ENCODE measurements around the gene UST. TPM values are rescaled to one million over a fixed set of nuclear protein-coding genes. Genes with fewer than 3 reads are reported as not detected.

UST gene
- total RNA-seq, 2 donors from 2014 or later, result 15.3 to 16.3 TPM

DNA sequence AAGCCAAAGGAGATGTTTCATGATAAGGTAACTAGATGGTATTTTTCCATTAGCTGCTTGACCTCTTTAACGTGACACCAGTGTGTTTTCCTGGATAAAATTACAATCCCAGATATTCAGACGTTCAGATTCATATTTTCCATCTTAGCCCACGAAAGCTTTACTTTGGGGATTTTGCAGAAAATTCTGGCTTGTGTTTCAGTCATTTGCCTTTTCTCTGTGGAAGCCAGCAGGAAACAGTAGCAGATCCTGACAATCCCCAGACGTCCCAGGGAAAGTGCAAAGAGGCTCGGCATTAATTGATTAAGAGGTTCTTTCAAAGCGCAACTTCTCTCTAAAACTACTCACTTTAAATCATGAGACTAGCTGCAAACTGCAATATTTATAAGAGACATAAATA lies 243.6 kb downstream of the UST start:
- no peaks in the 10 kb centered on the region for H3K27me3 ChIP-seq (ENCODE audit: control insufficient read depth, insufficient read depth, low read length, poor library complexity, severe bottlenecking)
- TF ChIP-seq, protein P1, sequence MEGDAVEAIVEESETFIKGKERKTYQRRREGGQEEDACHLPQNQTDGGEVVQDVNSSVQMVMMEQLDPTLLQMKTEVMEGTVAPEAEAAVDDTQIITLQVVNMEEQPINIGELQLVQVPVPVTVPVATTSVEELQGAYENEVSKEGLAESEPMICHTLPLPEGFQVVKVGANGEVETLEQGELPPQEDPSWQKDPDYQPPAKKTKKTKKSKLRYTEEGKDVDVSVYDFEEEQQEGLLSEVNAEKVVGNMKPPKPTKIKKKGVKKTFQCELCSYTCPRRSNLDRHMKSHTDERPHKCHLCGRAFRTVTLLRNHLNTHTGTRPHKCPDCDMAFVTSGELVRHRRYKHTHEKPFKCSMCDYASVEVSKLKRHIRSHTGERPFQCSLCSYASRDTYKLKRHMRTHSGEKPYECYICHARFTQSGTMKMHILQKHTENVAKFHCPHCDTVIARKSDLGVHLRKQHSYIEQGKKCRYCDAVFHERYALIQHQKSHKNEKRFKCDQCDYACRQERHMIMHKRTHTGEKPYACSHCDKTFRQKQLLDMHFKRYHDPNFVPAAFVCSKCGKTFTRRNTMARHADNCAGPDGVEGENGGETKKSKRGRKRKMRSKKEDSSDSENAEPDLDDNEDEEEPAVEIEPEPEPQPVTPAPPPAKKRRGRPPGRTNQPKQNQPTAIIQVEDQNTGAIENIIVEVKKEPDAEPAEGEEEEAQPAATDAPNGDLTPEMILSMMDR (conservative IDR thresholded peaks at IDR 0.05), result no peak
- H3K4me3 ChIP-seq (ENCODE audit: low read length), result no peak overlapping the region
- no peaks in the 10 kb centered on the region for H3K27me3 Mint-ChIP-seq (ENCODE audit: insufficient read depth)
- H3K4me1 Mint-ChIP-seq, result peaks cover 22% of the 10 kb centered on the region
- H3K9me3 Mint-ChIP-seq, result peaks cover 3% of the 10 kb centered on the region
- peaks cover 31% of the 10 kb centered on the region for H3K36me3 Mint-ChIP-seq (ENCODE audit: low read depth)
- H3K4me1 ChIP-seq (ENCODE audit: control insufficient read depth, insufficient read depth, low read length), result no peaks in the 10 kb centered on the region
- H3K9me3 ChIP-seq (ENCODE audit: control insufficient read depth, low read length), result peaks cover 13% of the 10 kb centered on the region
- peak overlapping the region; percentile 19 for H3K27ac Mint-ChIP-seq
- no peak overlapping the region for H3K4me3 Mint-ChIP-seq
- H3K9ac ChIP-seq (ENCODE audit: extremely low read depth, low read length, poor library complexity, severe bottlenecking), result no peak overlapping the region
- no peak for DNase-seq
- no peak overlapping the region for H3K27ac ChIP-seq (ENCODE audit: low read depth, low read length)
- H3K36me3 ChIP-seq (ENCODE audit: control insufficient read depth, insufficient read depth, low read length), result no peaks in the 10 kb centered on the region
- 79 to 89% methylated on average over 3 to 6 of the region's 6 CpGs for WGBS, 2 experiments (ENCODE audit: insufficient coverage in 1 of 2, insufficient read length in 1 of 2)

DNA sequence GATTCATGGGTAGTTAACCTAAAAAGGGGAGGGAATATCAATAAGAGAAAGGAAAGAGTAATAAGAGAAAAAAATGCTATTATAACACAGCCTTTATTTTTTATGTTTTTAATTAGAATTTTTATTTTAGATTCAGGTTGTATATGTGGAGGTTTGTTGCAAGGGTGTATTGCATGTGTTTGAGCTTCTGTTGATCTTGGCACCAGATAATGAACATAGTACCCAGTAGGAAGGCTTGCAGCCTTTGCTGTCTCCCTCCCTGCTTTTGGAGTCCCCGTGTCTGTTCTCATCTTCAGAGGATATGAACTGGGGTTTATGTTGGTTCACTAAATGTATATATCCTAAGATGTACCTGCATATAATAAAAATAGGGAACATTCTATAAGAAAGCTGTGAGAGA lies 250.0 kb downstream of the UST start:
- Histone ChIP-seq H3K4me1 (ENCODE audit: control insufficient read depth, insufficient read depth, low read length) (no peaks in the 10 kb centered on the region), H3K36me3 (ENCODE audit: control insufficient read depth, insufficient read depth, low read length) (no peaks in the 10 kb centered on the region), H3K27ac (ENCODE audit: low read depth, low read length) (no peak overlapping the region), H3K9ac (ENCODE audit: extremely low read depth, low read length, poor library complexity, severe bottlenecking) (no peak overlapping the region), H3K4me3 (ENCODE audit: low read length) (no peak overlapping the region), H3K27me3 (ENCODE audit: control insufficient read depth, insufficient read depth, low read length, poor library complexity, severe bottlenecking) (no peaks in the 10 kb centered on the region), H3K9me3 (ENCODE audit: control insufficient read depth, low read length) (peaks cover 20% of the 10 kb centered on the region)
- H3K4me1 Mint-ChIP-seq, result no peaks in the 10 kb centered on the region
- no peak overlapping the region for H3K27ac Mint-ChIP-seq
- peaks cover 18% of the 10 kb centered on the region for H3K9me3 Mint-ChIP-seq
- peaks cover 43% of the 10 kb centered on the region for H3K36me3 Mint-ChIP-seq (ENCODE audit: low read depth)
- DNase-seq, result no peak
- no peaks in the 10 kb centered on the region for H3K27me3 Mint-ChIP-seq (ENCODE audit: insufficient read depth)
- TF ChIP-seq, protein P1 (conservative IDR thresholded peaks at IDR 0.05), result no peak
- no peak overlapping the region for H3K4me3 Mint-ChIP-seq
- WGBS, 2 experiments (ENCODE audit: insufficient coverage in 1 of 2, insufficient read length in 1 of 2), result 100% methylated on average over 1 of the region's 1 CpG; no CpG with 5 or more reads in 1 of the 2 experiments

DNA sequence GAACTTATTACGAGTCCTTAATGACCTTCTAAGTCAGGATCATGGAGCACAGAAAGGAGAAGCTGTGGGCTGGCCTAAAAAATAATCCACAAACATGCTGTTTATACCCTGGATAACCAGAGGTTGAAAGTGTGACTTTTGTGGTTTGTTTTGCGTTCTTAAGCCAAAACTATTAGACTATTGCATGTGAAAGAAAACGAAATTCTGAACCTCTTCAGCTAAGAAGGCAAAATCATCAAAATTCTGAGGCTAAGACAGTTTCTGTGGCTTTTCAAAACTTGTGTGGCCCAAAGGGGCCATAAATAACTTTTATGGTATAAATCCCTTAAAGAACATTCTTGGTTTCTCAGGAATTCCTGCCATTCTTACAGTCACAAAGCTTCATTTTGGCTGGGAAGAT lies 251.0 kb downstream of the UST start:
- H3K27me3 Mint-ChIP-seq (ENCODE audit: insufficient read depth), result no peaks in the 10 kb centered on the region
- Histone ChIP-seq H3K4me1 (ENCODE audit: control insufficient read depth, insufficient read depth, low read length) (no peaks in the 10 kb centered on the region), H3K4me3 (ENCODE audit: low read length) (no peak overlapping the region), H3K9me3 (ENCODE audit: control insufficient read depth, low read length) (peaks cover 19% of the 10 kb centered on the region), H3K27ac (ENCODE audit: low read depth, low read length) (no peak overlapping the region), H3K9ac (ENCODE audit: extremely low read depth, low read length, poor library complexity, severe bottlenecking) (no peak overlapping the region), H3K27me3 (ENCODE audit: control insufficient read depth, insufficient read depth, low read length, poor library complexity, severe bottlenecking) (no peaks in the 10 kb centered on the region), H3K36me3 (ENCODE audit: control insufficient read depth, insufficient read depth, low read length) (no peaks in the 10 kb centered on the region)
- no peak overlapping the region for H3K27ac Mint-ChIP-seq
- no peak for DNase-seq
- no peak overlapping the region for H3K4me3 Mint-ChIP-seq
- 95 to 100% methylated on average over 2 to 3 of the region's 3 CpGs for WGBS, 2 experiments (ENCODE audit: insufficient coverage in 1 of 2, insufficient read length in 1 of 2)
- peaks cover 38% of the 10 kb centered on the region for H3K36me3 Mint-ChIP-seq (ENCODE audit: low read depth)
- no peaks in the 10 kb centered on the region for H3K4me1 Mint-ChIP-seq
- TF ChIP-seq, protein P1 (conservative IDR thresholded peaks at IDR 0.05), result no peak
- peaks cover 18% of the 10 kb centered on the region for H3K9me3 Mint-ChIP-seq
